ENCODE measurements around the gene GOLGA6L4. TPM values are rescaled to one million over a fixed set of nuclear protein-coding genes. Genes with fewer than 3 reads are reported as not detected.
"Not testable (repeated sequence)": the region's sequence is repeated elsewhere in the genome, so short reads cannot be mapped to it uniquely, and the experiment has no call there.

GOLGA6L4 gene
- total RNA-seq (10 to 100 TPM; 11.8 to 21.3 TPM), polyA plus RNA-seq (ENCODE audit: insufficient read depth, low read depth, low replicate concordance) (11.1 TPM)
- long read RNA-seq, donor 1, result 0 reads
- long read RNA-seq, donor 2, result 0 reads

GRCh38 chr15:84235573-84235972 is at the start of gene GOLGA6L4:
Gene GOLGA6L4, plus strand, starts transcription at chr15:84235773. Its CDS starts 62 bp downstream, at chr15:84235835.
- no CpG with 5 or more reads among the region's 13 CpGs for WGBS, 2 donors
- H3K9me3 ChIP-seq; H3K4me3 ChIP-seq; H3K4me1 ChIP-seq; H3K27me3 ChIP-seq; DNase-seq; H3K36me3 ChIP-seq (ENCODE audit: low read depth, missing control alignments); H3K27ac ChIP-seq; intact Hi-C loops (cut with DNase I; ENCODE audit: low total_unique reads): not testable (repeated sequence)

GRCh38 chr15:84192982-84193381 is 42.6 kb upstream of the GOLGA6L4 start:
- DNase-seq; H3K36me3 ChIP-seq (ENCODE audit: low read depth, missing control alignments); H3K4me3 ChIP-seq; H3K4me1 ChIP-seq; H3K9me3 ChIP-seq; H3K27ac ChIP-seq; intact Hi-C loops (cut with DNase I; ENCODE audit: low total_unique reads); H3K27me3 ChIP-seq: not testable (repeated sequence)
- no CpG with 5 or more reads among the region's 5 CpGs for WGBS, 2 donors

GRCh38 chr15:84195603-84196002 is 40.0 kb upstream of the GOLGA6L4 start:
- intact Hi-C loops (cut with DNase I; ENCODE audit: low total_unique reads); H3K4me1 ChIP-seq; DNase-seq; H3K4me3 ChIP-seq; H3K27me3 ChIP-seq; H3K27ac ChIP-seq; H3K9me3 ChIP-seq; H3K36me3 ChIP-seq (ENCODE audit: low read depth, missing control alignments): not testable (repeated sequence)
- WGBS, 2 donors, result no CpG with 5 or more reads among the region's 8 CpGs

GRCh38 chr15:84196530-84197188 is 38.9 kb upstream of the GOLGA6L4 start:
- H3K27me3 ChIP-seq; H3K4me3 ChIP-seq; intact Hi-C loops (cut with DNase I; ENCODE audit: low total_unique reads); H3K9me3 ChIP-seq; H3K4me1 ChIP-seq; DNase-seq; H3K27ac ChIP-seq; H3K36me3 ChIP-seq (ENCODE audit: low read depth, missing control alignments): not testable (repeated sequence)
- WGBS, 2 donors, result no CpG with 5 or more reads among the region's 14 CpGs

- H3K9me3 ChIP-seq; H3K36me3 ChIP-seq (ENCODE audit: low read depth, missing control alignments); H3K4me1 ChIP-seq; H3K27me3 ChIP-seq; H3K4me3 ChIP-seq; H3K27ac ChIP-seq; DNase-seq; intact Hi-C loops (cut with DNase I; ENCODE audit: low total_unique reads): not testable (repeated sequence)
- WGBS, 2 donors, result no CpG with 5 or more reads among the region's 16 CpGs
Observed at GRCh38 chr15:84199865-84200264, 35.7 kb upstream of the GOLGA6L4 start.

- H3K4me1 ChIP-seq, result not testable (repeated sequence)
Observed at GRCh38 chr15:84246441-84246840, 10.9 kb downstream of the GOLGA6L4 start.

More at GRCh38 chr15:84246441-84246840, 10.9 kb downstream of the GOLGA6L4 start:
- H3K9me3 ChIP-seq; intact Hi-C loops (cut with DNase I; ENCODE audit: low total_unique reads); DNase-seq; H3K36me3 ChIP-seq (ENCODE audit: low read depth, missing control alignments); H3K27ac ChIP-seq; H3K4me3 ChIP-seq; H3K27me3 ChIP-seq: not testable (repeated sequence)
- no CpG with 5 or more reads among the region's 7 CpGs for WGBS, 2 donors

Small RNAs within 50 kb of the gene (small RNA-seq; reads per million reads assigned to genes)
- 0 reads per million in 2 donors for gene RN7SL331P
- 0 reads per million in 2 donors for gene UBE2Q2P8
